ENCODE results near the gene CAMKK1. TPM values are rescaled to one million over a fixed set of nuclear protein-coding genes. Genes with fewer than 3 reads are reported as not detected.
A peak's percentile ranks its signal among the peaks of the same experiment; 100 is the strongest.

Gene CAMKK1
- total and polyA plus RNA-seq, 9 donors: 2.8 to 15.1 (median 7.1) TPM

DNA sequence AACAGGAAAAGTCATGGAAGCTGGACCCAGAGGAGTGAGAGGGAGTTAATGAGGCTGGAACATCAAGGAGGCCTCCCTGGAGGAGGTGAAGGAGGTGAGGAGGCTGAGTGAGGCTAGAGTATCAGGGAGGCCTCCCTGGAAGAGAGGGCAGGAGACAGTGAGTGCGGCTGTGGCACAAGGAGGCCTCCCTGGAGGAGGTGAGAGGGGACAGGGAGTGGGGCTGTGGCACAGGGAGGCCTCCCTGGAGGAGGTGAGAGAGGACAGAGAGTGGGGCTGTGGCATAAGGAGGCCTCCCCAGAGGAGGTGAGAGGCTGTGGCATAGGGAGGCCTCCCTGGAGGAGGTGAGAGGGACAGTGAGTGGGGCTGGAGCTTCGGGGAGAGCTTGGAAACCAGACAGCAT is 5.5 kb downstream of the CAMKK1 start:
- Histone ChIP-seq H3K27ac (peak overlapping the region; percentile 87 to 95), H3K4me3 (no peak overlapping the region), H3K4me1 (ENCODE audit: insufficient read depth) (peaks cover 8% of the 10 kb centered on the region), H3K36me3 (no peaks in the 10 kb centered on the region), H3K27me3 (no peaks in the 10 kb centered on the region), H3K9me3 (no peaks in the 10 kb centered on the region)
- intact Hi-C loops (cut with DNase I): no loop called here
- 71 to 85% (median 82%) methylated on average over 2 of the region's 2 CpGs for WGBS, 3 donors
- no peak for TF ChIP-seq POLR2A (IDR thresholded peaks at IDR 0.05)
- TF ChIP-seq EP300 (IDR thresholded peaks at IDR 0.05): no peak
- TF ChIP-seq CTCF (IDR thresholded peaks at IDR 0.05): no peak
- DNase-seq: peak in 1 of 5 donors; percentile 35

GRCh38 chr17:3886776-3887175 is 6.1 kb downstream of the CAMKK1 start:
- H3K9me3 ChIP-seq: no peaks in the 10 kb centered on the region
- H3K27me3 ChIP-seq: no peaks in the 10 kb centered on the region
- H3K4me1 ChIP-seq (ENCODE audit: insufficient read depth): peaks cover 4% of the 10 kb centered on the region
- peak in 1 of 5 donors; percentile 40 for DNase-seq
- WGBS, 3 donors: 86 to 89% (median 87%) methylated on average over 10 of the region's 10 CpGs
- intact Hi-C loops (cut with DNase I): no loop called here
- no peak overlapping the region for H3K27ac ChIP-seq
- no peaks in the 10 kb centered on the region for H3K36me3 ChIP-seq
- TF ChIP-seq CTCF (IDR thresholded peaks at IDR 0.05) (no peak), POLR2A (IDR thresholded peaks at IDR 0.05) (no peak), EP300 (IDR thresholded peaks at IDR 0.05) (no peak)
- H3K4me3 ChIP-seq: no peak overlapping the region

DNA sequence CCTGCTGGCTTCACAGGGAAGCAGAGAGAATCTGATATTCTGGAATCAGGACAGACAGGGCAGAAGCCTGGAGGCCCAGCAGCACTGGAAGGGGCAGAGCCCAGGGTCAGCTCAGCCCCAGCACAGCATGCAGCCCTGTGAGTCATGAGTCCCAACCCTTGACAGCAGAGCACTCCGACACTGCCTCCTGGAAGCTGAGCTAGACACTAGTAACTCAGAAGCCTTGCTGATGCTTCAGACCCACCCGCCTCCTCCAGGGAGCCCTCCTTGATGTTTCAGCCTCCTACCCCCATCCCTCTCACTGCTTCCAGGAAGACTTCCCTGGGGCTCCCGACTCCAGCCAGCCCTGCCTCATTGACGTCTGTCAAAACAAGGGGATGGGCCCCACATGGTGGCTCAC is 6.9 kb downstream of the CAMKK1 start:
- Histone ChIP-seq H3K9me3 (no peaks in the 10 kb centered on the region), H3K4me3 (no peak overlapping the region), H3K27ac (no peak overlapping the region), H3K4me1 (ENCODE audit: insufficient read depth) (peaks cover 4% of the 10 kb centered on the region), H3K27me3 (no peaks in the 10 kb centered on the region), H3K36me3 (no peaks in the 10 kb centered on the region)
- TF ChIP-seq EP300 (IDR thresholded peaks at IDR 0.05) (no peak), POLR2A (IDR thresholded peaks at IDR 0.05) (no peak), CTCF (IDR thresholded peaks at IDR 0.05) (no peak)
- intact Hi-C loops (cut with DNase I): no loop called here
- 84 to 86% (median 84%) methylated on average over 4 of the region's 4 CpGs for WGBS, 3 donors
- DNase-seq: peak in 1 of 5 donors; percentile 17

DNA sequence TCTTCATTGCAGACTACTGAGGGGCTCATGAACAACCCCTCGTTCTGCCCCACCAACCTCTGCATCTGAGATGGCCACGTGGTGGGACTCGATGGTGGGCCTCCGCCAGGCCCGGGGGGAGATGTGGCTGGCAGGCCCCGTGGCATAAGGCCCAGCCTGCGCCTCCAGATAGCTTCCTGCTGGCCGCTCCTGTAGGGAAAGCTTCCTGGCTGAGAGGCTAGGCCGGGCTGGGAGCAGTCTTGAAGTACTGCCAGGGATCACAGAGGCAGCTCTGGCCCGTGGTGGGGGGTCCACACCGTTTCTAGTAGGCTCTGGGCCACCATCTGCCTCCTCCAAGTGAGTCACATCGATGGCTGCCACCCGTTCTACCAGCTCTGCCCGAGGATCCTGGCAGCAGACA is 7.6 kb downstream of the CAMKK1 start:
- Histone ChIP-seq H3K9me3 (no peaks in the 10 kb centered on the region), H3K4me1 (ENCODE audit: insufficient read depth) (peaks cover 4% of the 10 kb centered on the region), H3K4me3 (no peak overlapping the region), H3K27ac (no peak overlapping the region), H3K27me3 (no peaks in the 10 kb centered on the region), H3K36me3 (no peaks in the 10 kb centered on the region)
- no peak for DNase-seq
- WGBS, 3 donors: 70 to 75% (median 74%) methylated on average over 14 of the region's 14 CpGs
- intact Hi-C loops (cut with DNase I): no loop called here
- TF ChIP-seq CTCF (IDR thresholded peaks at IDR 0.05): no peak
- TF ChIP-seq EP300 (IDR thresholded peaks at IDR 0.05): no peak
- TF ChIP-seq POLR2A (IDR thresholded peaks at IDR 0.05): no peak

Measured in ovary (tissue), 9 donors.